Neuron (in vitro differentiated cells): Measurements from ENCODE around the gene LRRC45.

Source experiments
- H2AFZ ChIP-seq: one replicate; pipeline ENCODE4 v1.6.1; 2013; ENCODE audit warnings: low read depth, mild to moderate bottlenecking, inconsistent platforms, low read length, moderate library complexity
- H3K27me3 ChIP-seq: one replicate; pipeline ENCODE4 v1.6.1; 2013; ENCODE audit warnings: low read length; ENCODE audit not compliant: insufficient read depth
- H3K36me3 ChIP-seq: one replicate; pipeline ENCODE4 v1.6.1; 2013; ENCODE audit warnings: low read length; ENCODE audit not compliant: insufficient read depth
- H3K4me1 ChIP-seq: one replicate; pipeline ENCODE4 v1.6.1; 2013; ENCODE audit warnings: low read length; ENCODE audit not compliant: insufficient read depth
- H3K4me3 ChIP-seq: 2 replicates; pipeline ENCODE4 v1.5.1; 2013; ENCODE audit warnings: mild to moderate bottlenecking, low read length, moderate library complexity
- H3K9me3 ChIP-seq: one replicate; pipeline ENCODE4 v1.6.1; 2013; ENCODE audit warnings: low read length

LRRC45 gene

DNA sequence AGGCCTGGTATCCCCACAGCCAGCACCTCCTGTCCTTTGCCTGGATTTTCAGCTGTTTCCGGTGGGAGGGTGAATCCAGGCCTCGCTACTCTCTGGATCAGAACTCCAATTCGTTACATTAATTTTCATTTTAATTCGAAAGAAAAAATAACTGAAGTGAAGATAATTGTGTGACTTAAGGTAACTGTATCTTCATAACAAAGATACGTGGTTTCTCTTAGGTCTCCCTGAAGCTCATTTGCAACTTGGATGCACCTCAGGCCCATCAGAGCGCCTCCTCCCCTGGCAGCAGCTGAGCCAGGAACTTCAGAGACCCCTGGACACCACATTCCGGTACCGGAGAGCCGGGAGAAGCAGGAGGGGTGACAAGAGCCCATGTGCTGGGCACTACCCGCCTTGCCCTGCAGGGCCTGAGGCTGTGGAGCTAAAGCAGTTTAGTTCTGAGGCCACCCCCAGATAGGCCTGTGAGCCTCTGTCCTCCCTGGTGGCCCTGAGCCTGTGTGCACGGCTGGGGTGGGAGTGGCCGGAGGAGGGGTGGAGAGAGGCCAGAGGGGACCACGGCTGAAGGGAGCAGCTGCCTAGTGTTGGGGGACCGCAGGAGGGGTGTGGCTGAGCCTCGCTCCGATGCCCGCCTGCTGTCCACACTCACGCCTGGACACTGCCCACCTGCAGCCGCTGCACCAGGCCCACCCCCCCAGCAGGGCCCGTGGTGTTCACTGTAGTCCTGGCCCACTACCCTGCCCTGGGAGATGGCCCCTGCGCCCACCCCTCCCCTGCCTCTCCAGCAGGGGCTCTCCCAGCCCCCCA, 53.9 kb downstream of the LRRC45 start:
- Histone ChIP-seq H3K4me1 (no peaks in the 10 kb centered on the region), H3K9me3 (no peaks in the 10 kb centered on the region), H3K4me3 (no peak overlapping the region), H3K27me3 (no peaks in the 10 kb centered on the region), H2AFZ (no peak overlapping the region), H3K36me3 (peaks cover 40% of the 10 kb centered on the region)

DNA sequence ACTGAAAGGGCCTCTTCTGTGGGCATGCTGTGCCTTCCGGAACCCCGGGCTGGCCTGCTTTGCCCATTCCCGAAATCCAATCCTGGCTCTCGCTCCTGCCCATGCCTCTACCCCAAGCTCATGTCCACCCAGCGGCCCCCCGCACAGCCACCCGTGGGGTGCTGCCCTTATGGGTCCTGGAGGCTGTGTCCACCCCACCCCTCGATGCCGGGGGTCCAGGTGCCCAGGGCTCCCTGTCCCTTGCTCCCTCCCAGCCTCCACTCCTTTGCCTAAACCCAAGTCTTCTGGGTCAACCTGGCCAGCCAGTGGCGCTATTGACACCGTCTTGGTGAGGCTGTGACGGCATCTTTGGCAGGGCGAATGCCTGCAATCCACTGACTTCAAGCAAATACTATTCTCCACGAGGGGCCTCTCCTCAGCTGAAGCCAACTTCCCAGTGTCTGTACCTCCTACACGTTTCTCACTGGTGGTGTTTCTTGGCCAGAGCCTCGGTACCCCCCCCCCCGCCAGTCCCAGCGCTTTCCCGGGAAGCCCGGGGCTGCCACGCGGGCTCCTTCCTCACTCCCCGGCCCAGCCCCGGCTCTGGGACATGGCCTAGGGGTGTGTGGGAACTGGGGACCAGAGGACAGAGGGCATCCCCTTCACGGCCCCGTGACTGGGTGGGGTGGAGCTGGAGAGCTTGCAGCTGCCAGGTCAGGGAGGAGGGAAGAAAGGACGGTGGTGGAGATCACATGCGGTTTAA, 54.7 kb downstream of the LRRC45 start:
- Histone ChIP-seq H3K4me1 (no peaks in the 10 kb centered on the region), H3K27me3 (no peaks in the 10 kb centered on the region), H3K4me3 (no peak overlapping the region), H2AFZ (no peak overlapping the region), H3K9me3 (no peaks in the 10 kb centered on the region), H3K36me3 (peaks cover 48% of the 10 kb centered on the region)

DNA sequence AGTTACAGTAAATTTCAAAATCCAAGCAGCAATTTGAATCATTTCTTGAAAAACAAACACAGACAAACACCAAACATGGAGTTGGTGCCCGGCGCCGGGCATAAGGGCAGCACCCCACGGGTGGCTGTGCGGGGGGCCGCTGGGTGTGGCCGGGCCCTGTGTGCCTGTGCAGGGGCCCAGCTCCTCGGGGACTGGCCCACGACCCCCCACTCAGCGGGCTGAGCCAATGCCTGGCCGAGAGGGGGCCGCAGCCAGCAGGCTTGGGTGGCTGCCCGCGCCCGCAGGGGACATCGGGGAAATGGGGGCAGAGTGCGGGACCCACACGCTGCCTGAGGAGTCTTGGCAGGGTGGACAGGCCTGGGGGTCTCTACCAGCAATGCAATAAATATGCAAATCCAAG, 55.3 kb downstream of the LRRC45 start:
- H3K36me3 ChIP-seq = peaks cover 55% of the 10 kb centered on the region
- no peaks in the 10 kb centered on the region for H3K4me1 ChIP-seq
- H2AFZ ChIP-seq = no peak overlapping the region
- H3K4me3 ChIP-seq = no peak overlapping the region
- no peaks in the 10 kb centered on the region for H3K27me3 ChIP-seq
- H3K9me3 ChIP-seq = no peaks in the 10 kb centered on the region

DNA sequence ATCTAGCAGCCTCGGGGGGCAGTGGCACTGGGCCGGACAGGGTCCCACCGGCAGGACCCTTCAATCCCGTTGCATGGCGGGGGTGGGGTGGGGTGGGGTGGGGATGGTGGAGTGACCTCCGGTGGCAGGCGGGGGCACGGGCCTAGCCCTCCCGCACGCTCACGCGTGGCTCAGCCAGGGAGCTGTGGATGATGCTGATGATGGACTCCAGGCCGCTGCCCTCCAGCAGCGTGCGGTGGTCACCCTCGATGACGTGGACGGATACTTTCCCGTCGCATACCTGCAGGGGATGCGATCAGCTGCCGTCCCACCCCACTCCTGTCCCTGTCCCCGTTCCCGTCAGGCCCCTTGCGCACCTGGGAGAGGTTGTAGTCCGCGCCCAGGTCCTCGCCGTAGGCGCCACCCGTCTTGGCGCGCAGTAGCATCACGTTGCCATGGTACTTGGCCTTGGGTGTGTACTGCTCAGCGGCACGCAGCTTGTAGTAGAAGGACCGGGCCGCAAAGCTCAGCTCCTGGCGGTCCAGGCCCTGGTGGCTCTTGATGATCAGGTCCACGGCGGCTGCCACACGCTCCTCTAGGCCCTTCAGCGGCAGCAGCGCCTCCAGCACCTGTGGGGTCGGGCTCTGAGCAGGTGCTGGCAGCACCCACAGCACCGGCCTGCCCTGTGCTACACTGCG, 56.0 kb downstream of the LRRC45 start:
- Histone ChIP-seq H3K36me3 (peaks cover 62% of the 10 kb centered on the region), H3K4me1 (no peaks in the 10 kb centered on the region), H3K9me3 (no peaks in the 10 kb centered on the region), H2AFZ (no peak overlapping the region), H3K27me3 (no peaks in the 10 kb centered on the region), H3K4me3 (no peak overlapping the region)

DNA sequence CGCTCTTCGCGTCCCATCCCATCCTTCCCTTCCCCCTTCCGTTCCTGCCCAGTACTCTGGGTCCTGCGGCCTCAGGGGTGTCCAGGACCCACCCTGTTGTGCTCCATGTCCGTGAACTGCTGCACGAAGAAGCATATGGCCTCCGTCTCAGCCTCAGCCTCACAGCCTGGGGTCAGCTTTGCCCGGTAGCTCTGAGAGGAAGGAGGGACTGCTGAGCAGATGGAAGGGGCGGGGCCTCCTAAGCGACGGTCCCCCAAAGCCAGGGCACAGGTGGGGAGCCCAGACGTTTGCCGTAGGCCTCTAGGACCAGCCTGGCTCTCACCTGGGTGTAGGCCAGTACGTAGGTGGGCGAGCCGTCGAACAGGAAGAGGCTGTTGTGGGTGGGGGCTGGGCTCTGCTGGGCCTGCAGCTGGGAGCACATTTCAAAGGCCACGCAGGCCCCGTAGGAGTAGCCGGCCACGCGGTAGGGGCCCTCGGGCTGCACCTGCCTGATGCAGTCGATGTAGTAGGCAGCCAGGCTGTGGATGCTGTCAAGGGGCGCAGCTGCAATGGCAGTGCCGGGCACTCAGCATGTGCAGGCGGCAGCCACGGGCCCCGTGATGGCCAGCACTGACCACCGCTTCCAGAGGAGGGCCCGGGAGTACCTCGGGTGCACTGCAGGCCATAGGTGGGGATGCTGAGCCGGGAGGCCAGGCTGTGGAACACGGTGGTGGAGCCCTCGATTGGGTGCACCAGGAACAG, 57.1 kb downstream of the LRRC45 start:
- H3K27me3 ChIP-seq = no peaks in the 10 kb centered on the region
- H3K4me3 ChIP-seq = no peak overlapping the region
- peaks cover 73% of the 10 kb centered on the region for H3K36me3 ChIP-seq
- H2AFZ ChIP-seq = no peak overlapping the region
- no peaks in the 10 kb centered on the region for H3K4me1 ChIP-seq
- no peaks in the 10 kb centered on the region for H3K9me3 ChIP-seq
